Midbrain (tissue), 1 donor: ENCODE results near the gene SEC61A2.
"Not testable (repeated sequence)": the region's sequence is repeated elsewhere in the genome, so short reads cannot be mapped to it uniquely, and the experiment has no call there.

Experiments used
- DNase-seq: peaks from one replicate; lab custom pipeline; 2025; lab: John Stamatoyannopoulos, UW

SEC61A2 gene

DNA sequence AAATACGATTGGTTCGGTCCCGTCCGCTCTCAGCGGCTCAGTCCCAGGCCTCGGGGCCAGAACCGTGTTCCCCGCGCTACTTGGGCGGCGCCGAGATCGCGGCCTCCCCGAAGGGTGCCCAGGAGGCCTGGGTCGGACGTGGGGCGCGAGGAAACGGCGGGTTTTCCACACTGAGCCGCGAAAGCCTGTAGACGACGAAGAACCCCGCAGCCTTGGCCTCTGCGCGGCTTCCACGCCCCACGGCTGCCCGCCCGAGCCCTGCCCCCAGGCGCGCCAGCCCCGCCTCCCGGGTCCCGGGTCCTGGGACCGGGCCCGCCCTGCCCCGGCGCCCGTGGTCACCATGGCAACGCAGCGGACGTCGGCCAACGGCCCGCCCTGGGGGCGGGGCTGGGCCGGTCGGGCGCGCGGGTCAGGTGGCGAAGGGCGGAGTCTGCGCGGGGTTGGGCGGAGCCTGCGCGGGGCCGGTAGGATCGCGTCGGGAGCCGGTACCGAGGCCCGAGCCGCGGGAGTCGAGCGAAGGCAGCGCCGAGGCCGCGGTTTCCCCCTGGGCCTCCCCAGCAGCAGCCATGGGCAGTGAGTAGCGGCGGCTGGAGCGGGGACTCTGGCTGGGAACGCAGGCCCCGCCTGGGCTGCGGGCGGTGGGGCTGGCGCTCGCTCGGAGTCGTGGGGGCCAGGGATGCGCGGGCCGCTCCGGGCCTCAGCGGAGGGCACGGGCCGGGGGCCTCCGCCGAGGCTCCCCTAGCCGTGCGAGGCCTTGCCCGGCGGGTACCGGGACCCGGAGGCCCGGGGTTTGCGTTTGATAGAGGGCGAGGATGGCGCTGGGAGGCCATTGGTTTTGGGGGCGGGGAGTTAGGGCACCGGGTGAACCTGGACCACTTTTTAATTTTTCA is at the start of gene SEC61A2:
TSS of gene SEC61A2 (plus strand) at position 456 of the 890 bp plus-strand sequence. CDS start at position 567, 111 bp downstream.
- DNase-seq, result peak; percentile 97

DNA sequence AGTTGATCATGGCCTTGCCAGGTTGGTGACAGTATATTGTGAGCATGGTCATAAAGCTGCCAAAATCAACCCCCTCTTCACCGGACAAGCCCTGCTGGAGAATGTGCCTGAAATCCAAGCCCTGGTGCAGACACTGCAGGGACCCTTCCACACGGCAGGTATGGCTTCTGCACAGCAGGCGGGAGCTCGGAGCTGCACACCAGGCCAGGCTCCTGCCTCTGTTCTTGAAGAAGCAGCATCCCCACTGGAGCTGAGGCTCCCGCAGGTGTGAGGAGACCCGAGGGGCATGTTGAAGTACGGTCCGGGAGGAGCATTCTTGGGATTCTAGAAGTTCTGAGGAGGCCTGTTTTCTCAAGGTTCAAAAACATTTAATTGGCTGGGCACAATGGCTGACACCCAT is 48.0 kb upstream of the SEC61A2 start:
- no peak for DNase-seq

DNA sequence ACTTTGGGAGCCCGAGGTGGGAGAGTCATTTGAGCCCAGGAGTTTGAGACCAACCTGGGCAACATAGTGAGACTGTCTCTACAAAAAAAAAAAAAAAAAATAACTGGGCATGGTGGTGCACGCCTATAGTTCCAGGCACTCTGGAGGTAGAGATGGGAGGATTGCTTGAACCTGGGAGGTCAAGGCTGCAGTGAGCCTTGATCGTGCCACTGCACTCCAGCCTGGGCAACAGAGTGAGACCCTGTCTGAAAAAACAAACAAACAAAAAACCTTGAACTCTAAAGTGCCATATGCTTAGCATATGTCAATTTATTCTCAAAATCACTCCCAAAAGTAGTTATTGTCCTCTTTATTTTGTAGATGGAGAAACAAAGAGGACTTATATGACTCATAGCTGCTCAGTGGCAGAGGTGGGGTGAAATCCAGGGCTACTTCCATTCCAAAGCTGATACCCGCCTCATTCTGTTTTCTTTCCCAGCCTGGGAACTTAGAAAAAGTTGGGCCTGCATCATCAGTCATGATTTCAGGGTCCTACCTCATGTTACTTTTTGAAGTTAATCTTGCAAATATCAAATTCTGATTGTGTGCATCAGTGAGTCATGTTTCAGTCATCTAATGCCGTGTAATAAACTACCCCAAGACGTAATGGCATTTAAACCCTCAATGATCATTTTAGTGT is 47.5 kb upstream of the SEC61A2 start:
- DNase-seq, result no peak

DNA sequence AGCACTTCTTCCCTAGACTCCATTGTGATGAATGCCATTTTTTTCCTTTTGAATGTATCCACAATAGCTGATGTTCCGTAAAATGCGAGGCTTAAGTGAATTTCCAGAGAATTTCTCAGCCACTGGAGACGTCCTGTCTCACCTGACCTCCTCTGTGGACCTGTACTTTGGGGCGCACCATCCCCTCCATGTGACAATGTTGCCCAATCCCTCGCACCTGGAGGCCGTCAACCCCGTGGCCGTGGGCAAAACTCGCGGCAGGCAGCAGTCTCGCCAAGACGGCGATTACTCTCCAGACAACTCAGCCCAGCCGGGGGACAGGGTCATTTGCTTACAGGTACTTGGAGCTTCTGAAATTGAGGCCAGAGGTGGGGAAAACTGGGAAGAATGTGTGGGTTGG is 40.6 kb upstream of the SEC61A2 start:
- no peak for DNase-seq

DNA sequence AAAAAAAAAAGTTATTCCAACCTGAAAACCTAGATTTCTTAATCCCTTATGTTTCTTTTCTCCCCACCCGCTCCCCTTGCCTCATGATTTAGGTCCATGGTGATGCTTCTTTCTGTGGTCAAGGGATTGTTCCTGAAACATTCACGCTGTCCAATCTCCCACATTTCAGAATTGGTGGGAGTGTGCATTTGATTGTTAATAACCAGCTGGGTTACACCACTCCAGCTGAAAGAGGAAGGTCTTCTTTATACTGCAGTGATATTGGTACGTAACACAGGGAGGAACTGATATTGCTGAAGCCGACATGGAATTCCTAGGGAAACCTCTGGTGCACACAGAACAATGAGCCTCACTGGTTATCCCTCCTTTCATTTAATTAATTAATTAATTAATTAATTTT is 38.1 kb upstream of the SEC61A2 start:
- no peak for DNase-seq

DNA sequence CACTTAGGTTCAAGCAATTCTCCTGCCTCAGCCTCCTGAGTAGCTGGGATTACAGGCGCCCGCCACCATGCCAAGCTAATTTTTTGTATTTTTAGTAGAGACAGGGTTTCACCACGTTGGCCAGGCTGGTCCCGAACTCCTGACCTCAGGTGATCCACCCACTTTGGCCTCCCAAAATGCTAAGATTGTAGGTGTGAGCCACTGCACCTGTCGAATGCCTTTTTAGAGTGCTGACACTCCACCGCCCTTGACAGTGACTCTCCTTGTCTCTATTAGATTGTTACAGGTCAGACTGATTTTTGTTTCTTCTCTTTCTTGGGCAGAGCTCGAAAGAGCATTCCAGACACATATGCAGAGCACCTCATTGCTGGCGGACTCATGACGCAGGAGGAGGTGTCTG is 32.1 kb upstream of the SEC61A2 start:
- not testable (repeated sequence) for DNase-seq

DNA sequence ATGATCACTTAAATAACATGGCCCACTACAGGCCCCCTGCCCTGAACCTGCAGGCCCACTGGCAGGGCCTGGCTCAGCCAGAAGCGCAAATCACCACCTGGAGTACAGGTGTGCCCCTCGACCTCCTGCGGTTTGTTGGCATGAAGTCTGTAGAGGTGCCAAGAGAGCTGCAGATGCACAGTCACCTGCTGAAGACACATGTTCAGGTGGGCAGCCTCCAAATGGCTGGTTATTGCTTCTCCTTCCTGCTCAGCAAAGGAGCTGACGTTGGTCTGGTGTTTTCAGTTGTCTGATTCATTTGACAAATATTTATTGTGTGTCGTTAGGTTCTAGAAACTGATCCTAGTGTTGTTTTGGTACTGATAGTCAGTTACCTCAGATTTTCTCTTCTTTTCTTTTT is 31.7 kb upstream of the SEC61A2 start:
- no peak for DNase-seq

DNA sequence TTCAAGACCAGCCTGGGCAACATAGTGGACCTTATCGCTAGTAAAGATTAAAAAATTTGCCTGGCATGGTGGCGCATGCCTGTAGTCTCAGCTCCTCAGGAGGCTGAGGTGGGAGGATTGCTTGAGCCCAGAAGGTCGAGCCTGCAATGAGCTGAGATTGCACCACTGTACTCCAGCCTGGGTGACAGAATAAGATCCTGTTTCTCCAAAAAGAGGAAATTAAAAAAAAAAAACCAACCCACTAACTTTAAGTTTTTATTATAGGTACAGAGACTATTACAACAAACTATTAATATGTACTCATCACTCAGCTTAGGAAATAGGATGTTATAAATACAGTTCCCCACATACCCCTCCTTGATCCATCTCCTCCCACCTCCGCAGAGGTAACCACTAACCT is 30.5 kb upstream of the SEC61A2 start:
- no peak for DNase-seq

DNA sequence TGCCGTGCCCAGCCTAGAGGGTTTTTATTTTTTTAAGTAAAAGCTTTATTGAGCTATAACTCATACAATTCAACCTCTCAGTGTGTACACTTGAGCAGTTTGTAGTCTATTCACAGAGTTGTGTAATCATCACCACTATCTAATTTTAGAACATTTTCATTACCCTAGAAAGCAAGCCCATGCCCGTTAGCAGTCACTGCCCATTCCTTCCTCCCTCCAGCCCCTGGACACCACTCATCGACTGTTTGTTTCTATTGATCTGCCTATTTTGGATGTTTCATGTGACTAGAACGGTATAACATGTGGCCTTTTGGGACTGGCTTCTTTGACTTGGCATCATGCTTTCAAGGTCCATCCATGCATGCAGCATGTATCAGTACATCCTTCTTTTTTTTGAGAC is 25.7 kb upstream of the SEC61A2 start:
- no peak for DNase-seq

DNA sequence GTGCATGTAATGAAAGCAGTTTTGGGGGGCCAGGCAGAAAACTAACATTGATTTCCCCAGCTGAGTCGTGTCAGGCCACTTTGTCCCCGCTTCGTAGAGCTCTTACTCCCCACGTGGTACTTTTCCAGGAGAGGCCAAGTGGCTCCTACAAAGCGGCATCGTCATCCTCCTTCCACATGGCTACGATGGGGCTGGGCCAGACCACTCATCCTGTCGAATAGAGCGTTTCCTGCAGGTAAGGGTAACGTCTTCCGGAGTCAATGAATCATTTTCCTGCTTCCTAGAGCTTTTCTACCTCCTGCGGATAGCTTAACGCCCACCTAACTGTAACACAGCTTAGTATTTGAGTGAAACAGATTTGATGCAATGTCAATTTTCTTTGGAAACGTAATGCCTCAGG is 21.7 kb upstream of the SEC61A2 start:
- DNase-seq, result no peak

DNA sequence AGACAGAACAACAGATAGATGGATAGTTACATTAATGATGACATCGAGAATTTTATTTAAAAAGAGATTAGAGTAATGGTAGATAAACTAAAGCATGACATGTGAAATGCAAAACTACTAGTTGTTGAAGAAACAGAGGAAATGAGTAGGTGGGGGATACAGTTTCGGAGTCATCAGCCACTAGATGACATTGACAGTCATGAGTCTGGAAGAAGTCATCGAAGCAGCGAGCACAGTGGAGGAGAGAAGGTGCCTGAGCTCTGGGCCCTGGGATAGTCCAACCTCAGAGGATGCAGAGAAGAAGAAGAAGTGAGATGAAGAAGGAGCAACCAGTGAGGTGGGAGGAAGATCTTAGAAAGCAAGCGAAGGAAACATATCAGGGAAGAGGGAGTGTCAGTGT is 20.2 kb upstream of the SEC61A2 start:
- no peak for DNase-seq

DNA sequence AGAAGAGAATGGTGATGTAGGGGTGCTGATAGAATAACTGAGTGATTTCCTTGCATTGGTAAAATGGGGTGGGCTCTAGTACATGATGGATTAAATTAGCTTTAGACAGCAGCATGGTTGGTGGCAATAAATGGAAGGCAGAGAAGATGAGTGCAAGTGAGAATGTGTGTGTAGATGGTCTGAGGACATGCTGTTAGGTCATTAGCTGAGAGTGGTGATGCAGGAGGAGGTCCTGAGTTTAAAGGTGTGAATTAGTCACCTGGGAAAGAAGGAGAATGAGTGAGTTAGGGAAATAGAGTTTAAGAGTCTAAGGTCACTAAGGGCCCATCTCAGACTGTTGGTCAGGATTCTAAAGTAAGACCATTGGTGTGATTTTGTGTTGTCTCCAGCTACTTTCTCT is 17.9 kb upstream of the SEC61A2 start:
- DNase-seq, result no peak

DNA sequence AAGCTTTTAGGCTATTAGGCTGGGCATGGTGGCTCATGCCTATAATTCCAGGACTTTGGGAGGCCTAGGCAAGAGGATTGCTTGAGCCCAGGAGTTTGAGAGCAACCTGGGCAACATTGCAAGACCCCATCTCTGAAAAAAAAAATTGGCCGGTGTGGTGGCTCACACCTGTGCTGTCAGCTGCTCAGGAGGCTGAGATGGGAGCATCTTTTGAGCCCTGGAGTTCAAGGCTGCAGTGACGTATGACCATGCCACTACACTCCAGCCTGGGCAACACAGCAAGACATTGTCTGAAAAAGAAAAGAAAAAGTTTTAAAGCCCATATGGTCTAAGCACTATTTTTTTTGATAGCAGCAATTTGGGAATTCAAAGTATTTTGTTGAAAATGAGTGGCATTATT is 15.8 kb upstream of the SEC61A2 start:
- no peak for DNase-seq

DNA sequence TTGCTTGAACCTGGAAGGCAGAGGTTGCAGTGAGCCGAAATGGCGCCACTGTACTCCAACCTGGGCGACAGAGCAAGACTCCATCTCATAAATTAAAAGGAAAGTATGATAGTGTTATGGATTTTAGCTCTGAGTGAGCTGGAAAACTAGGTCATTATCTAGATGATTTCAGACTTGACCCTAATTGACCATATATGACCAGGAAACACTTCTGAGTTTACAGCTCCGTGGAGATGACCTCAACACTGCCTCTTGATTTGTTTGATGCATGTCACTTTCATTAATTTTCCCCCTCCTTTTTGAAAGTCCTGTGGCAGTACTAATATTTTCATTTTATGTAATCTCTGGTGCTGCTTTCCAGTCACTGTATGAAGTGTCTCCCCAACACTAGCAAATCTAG is 7.8 kb upstream of the SEC61A2 start:
- no peak for DNase-seq

DNA sequence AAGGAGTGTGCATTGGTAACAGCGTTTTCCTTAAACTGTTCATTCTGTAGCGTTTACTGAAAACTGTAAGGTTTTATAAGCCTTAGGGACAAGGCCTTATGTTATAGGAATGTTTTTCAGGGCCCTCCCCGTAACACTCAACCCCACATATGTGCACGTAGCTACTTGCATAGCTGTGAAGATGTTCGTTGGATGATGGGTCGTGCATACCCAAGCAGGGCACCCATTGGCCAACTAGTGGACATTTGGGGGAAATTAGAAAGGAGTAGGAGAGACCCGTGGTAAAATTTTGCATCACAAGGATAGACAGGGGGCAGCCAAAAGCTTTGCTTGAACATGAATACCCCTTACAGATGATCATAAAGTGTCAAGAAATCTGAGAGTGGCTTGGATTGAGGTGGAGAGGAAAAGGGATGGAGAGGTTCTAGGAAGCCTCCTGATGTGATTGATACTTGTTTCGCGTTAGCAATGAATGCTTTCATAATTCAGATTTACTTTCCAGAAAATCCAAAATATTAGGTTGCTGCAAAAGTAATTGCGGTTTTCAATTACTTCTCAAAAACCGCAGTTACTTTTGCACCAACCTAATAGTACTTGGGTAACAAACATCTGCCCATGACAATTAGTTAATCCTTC is 878 bp downstream of the SEC61A2 start:
- peak; percentile 53 for DNase-seq

DNA sequence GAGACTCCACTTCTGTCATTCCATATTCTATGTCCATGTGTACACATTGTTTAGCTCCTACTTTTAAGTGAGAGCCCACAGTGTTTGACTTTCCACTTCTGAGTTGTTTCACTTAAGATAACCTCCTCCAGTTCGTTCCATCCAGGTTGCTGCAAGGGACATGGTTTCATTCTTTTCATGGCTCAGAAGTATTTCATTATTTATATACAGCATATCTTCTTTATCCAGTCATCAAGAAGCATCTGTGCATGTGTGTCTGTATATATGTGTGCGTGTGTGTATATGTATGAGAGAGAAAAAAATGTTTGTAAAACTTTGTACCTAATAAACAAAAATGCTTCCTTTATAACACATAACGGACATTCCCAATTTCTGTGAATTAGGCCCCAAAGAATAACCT is 6.2 kb downstream of the SEC61A2 start:
- DNase-seq, result no peak

DNA sequence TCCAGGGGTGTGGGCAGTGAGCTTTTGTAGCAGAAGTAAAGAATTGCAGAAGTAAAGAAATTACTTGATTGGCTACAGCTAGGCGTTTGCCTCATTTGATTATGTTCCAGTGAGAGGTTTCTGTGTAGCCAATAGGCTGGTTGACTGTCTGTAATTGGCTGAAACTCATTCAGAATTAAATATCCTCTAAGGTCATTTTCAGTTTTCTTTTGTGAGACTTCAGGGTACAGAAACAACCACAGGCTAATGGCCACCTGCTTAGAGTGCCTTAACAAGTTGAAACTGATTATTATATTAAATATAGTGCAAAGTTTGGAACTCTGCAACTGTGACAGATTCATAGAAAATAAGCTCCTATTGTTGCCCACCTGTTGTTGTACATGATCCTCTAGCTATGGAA is 10.6 kb downstream of the SEC61A2 start:
- DNase-seq, result no peak

DNA sequence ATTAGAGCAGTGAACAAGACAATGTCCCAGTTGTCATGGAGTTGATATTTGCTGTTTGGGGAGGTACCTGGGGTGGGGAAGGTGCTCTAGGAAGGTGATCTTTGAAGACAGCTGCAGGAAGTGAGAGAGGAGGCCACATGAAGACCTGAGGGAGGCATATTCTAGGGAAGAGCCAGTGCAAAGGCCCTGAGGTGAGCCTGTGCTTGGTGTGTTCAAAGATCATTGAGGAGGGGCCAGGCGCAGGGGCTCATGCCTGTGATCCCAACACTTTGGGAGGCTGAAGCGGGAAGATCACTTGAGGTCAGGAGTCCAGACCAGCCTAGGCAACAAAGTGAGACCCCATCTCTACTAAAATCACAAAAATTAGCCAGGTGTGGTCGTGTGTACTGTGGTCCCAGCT is 15.1 kb downstream of the SEC61A2 start:
- no peak for DNase-seq

DNA sequence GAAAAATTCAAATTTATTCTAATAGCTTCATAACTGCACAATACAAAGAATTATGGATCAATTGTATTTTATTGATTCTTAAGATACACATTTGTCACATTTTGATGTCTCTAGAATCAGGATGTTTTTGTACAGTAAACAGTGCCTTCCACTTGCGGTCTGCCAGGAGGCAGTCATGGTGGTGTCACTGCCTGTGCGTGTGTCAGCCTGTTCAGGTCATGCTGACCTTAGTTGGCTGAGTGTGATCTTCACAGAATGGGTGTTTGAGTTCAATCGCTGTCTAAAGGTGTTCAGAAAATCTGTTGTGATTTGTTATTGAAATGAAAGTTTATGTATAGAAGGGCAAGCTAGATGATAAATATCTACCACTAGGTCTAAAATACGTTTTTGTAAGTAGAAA is 20.7 kb downstream of the SEC61A2 start:
- DNase-seq, result no peak

DNA sequence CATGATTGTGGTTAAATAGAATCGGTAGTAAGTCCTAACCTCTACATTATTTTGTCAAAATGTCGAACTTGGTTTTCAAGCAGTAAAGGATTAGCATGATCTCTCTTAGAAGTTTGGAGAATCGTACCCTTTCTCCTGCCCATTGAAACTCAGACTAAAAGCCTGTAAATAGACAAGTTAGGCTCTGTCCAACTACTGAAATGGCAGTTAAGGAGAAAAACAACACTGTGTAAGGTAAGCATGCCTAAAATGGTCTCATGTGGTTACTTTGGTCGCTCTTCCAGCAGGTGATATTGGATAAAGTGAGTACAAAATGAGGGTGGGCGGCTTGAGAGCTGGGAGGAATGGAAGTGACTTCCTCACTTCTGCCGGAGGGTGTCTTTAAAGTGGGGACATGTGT is 25.0 kb downstream of the SEC61A2 start:
- DNase-seq, result no peak

DNA sequence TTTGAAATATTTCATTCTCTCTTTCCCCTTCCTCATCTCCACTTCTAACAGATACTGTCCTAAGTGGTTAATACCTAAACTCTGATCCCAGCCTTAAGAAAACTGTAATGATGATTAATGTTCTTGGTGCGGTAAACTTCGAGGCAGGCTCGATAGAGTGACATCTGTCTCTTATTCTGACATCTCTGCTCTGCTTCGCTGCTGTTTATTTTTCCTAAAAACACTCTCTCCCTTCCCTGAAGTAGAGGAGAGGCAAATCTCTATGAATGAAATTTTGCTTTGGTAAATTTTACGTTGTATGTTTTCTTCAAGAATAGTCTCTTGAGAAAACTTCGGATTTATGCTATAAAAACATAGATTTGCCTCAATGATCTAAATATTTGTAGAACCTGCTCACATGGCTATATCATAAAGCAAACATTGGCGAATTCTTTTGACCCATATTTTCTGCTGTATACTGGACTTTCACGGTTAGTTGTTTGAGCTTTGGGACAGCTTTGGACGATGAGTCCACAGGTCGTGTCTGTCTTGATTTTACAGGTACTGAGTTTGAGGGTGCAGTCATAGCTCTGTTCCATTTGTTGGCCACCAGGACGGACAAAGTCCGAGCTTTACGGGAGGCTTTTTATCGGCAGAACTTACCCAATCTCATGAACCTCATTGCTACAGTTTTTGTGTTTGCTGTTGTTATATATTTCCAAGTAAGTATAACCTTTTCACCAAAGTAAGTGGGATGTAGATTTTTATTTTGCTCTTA is 27.1 kb downstream of the SEC61A2 start:
- no peak for DNase-seq

DNA sequence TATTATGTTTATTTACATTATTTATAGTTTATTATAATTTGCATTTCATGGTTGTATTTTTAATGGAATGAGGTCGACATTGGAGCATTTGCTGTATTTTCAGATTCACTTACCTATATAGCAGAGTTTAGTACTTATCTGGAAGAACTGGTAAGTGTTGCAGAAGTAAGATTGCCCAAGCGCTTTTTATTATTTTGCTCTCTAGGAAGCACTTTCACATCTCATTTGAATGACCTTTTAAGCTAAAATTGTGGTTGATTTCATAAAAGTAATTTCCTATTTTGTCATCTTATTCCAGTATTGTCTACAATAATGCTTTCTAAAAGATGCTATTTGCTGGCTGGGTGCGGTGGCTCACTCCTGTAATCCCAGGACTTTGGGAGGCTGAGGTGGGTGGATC is 28.6 kb downstream of the SEC61A2 start:
- no peak for DNase-seq
